Activated CD4-positive, alpha-beta memory T cell treated with anti-CD3 and anti-CD28 coated beads, Interleukin-2, amount 10 ng/mL, durations not matched to agents 7 days and 5 days (primary cell): ENCODE results near the gene TAS1R2. TPM values are rescaled to one million over a fixed set of nuclear protein-coding genes. Genes with fewer than 3 reads are reported as not detected.

Source experiments
- CTCF ChIA-PET: fragments of 350-600 bp; sonication (Branson Sonifier 250); formaldehyde crosslinking; loops from one replicate; lab custom pipeline; 2021; ENCODE audit warnings: antibody characterized with exemption, inconsistent platforms; lab: Charles Lee
- POLR2A ChIA-PET: fragments of 350-600 bp; sonication (Branson Sonifier 250); formaldehyde crosslinking; loops from one replicate; lab custom pipeline; 2021; ENCODE audit warnings: antibody characterized with exemption; lab: Charles Lee
- DNase-seq: peaks from one replicate; pipeline ENCODE4 v3.0.0-alpha.2; 2020
- H3K27ac Mint-ChIP-seq: one replicate; pipeline ENCODE4 v1.8.0; 2021; ENCODE audit warnings: mild to moderate bottlenecking, mixed read lengths
- H3K27me3 Mint-ChIP-seq: one replicate; pipeline ENCODE4 v1.8.0; 2021; ENCODE audit warnings: mixed read lengths
- H3K36me3 Mint-ChIP-seq: one replicate; pipeline ENCODE4 v1.8.0; 2021; ENCODE audit warnings: low read depth, mixed read lengths
- H3K4me1 Mint-ChIP-seq: one replicate; pipeline ENCODE4 v1.8.0; 2021; ENCODE audit warnings: mixed read lengths
- H3K4me3 Mint-ChIP-seq: one replicate; pipeline ENCODE4 v1.8.0; 2021; ENCODE audit warnings: mild to moderate bottlenecking, mixed read lengths
- H3K9me3 Mint-ChIP-seq: one replicate; pipeline ENCODE4 v1.8.0; 2021; ENCODE audit warnings: mixed read lengths
- total RNA-seq, 2 experiments: library from RNA; stranded (reverse); gene quantifications; one replicate each; pipeline ENCODE4 v1.2.3, GENCODE V29; 2021

TAS1R2 gene
- total RNA-seq, 2 experiments from 2014 or later = not detected

GRCh38 chr1:18881642-18882431 is 22.4 kb upstream of the TAS1R2 start:
- no peak for DNase-seq
- CTCF ChIA-PET = no interaction called here
- no peaks in the 10 kb centered on the region for H3K9me3 Mint-ChIP-seq
- H3K4me3 Mint-ChIP-seq = no peak overlapping the region
- H3K27me3 Mint-ChIP-seq = no peaks in the 10 kb centered on the region
- H3K4me1 Mint-ChIP-seq = no peaks in the 10 kb centered on the region
- H3K27ac Mint-ChIP-seq = no peak overlapping the region
- POLR2A ChIA-PET = no interaction called here
- no peaks in the 10 kb centered on the region for H3K36me3 Mint-ChIP-seq

- Mint-ChIP-seq H3K9me3 (no peaks in the 10 kb centered on the region), H3K36me3 (no peaks in the 10 kb centered on the region), H3K4me1 (no peaks in the 10 kb centered on the region), H3K4me3 (no peak overlapping the region), H3K27ac (no peak overlapping the region), H3K27me3 (no peaks in the 10 kb centered on the region)
- ChIA-PET POLR2A (no interaction called here), CTCF (no interaction called here)
- no peak for DNase-seq
These were observed 21.7 kb upstream of the TAS1R2 start for GRCh38 chr1:18881164-18881563.

- Mint-ChIP-seq H3K4me1 (no peaks in the 10 kb centered on the region), H3K27me3 (no peaks in the 10 kb centered on the region), H3K36me3 (no peaks in the 10 kb centered on the region), H3K27ac (no peak overlapping the region), H3K9me3 (no peaks in the 10 kb centered on the region), H3K4me3 (no peak overlapping the region)
- ChIA-PET CTCF (no interaction called here), POLR2A (no interaction called here)
- no peak for DNase-seq
These were observed 21.1 kb upstream of the TAS1R2 start for GRCh38 chr1:18880585-18880984.

GRCh38 chr1:18879791-18880309 is 20.4 kb upstream of the TAS1R2 start:
- Mint-ChIP-seq H3K4me3 (no peak overlapping the region), H3K27me3 (no peaks in the 10 kb centered on the region), H3K36me3 (no peaks in the 10 kb centered on the region), H3K27ac (no peak overlapping the region), H3K4me1 (no peaks in the 10 kb centered on the region), H3K9me3 (no peaks in the 10 kb centered on the region)
- POLR2A ChIA-PET = no interaction called here
- CTCF ChIA-PET = no interaction called here
- DNase-seq = no peak

GRCh38 chr1:18879215-18879790 is 19.8 kb upstream of the TAS1R2 start:
- ChIA-PET CTCF (no interaction called here), POLR2A (no interaction called here)
- Mint-ChIP-seq H3K27ac (no peak overlapping the region), H3K9me3 (no peaks in the 10 kb centered on the region), H3K4me1 (no peaks in the 10 kb centered on the region), H3K36me3 (no peaks in the 10 kb centered on the region), H3K4me3 (no peak overlapping the region), H3K27me3 (no peaks in the 10 kb centered on the region)
- no peak for DNase-seq

- H3K4me3 Mint-ChIP-seq = no peak overlapping the region
- no peaks in the 10 kb centered on the region for H3K9me3 Mint-ChIP-seq
- no peaks in the 10 kb centered on the region for H3K27me3 Mint-ChIP-seq
- DNase-seq = no peak
- H3K4me1 Mint-ChIP-seq = no peaks in the 10 kb centered on the region
- CTCF ChIA-PET = no interaction called here
- POLR2A ChIA-PET = no interaction called here
- H3K36me3 Mint-ChIP-seq = no peaks in the 10 kb centered on the region
- no peak overlapping the region for H3K27ac Mint-ChIP-seq
These were observed 19.2 kb upstream of the TAS1R2 start for GRCh38 chr1:18878538-18879214.

- no peak overlapping the region for H3K27ac Mint-ChIP-seq
- ChIA-PET POLR2A (no interaction called here), CTCF (no interaction called here)
- no peaks in the 10 kb centered on the region for H3K27me3 Mint-ChIP-seq
- DNase-seq = no peak
- H3K36me3 Mint-ChIP-seq = no peaks in the 10 kb centered on the region
- no peaks in the 10 kb centered on the region for H3K4me1 Mint-ChIP-seq
- H3K4me3 Mint-ChIP-seq = no peak overlapping the region
- H3K9me3 Mint-ChIP-seq = no peaks in the 10 kb centered on the region
These were observed 17.8 kb upstream of the TAS1R2 start for GRCh38 chr1:18877282-18877681.

- POLR2A ChIA-PET = no interaction called here
- CTCF ChIA-PET = interaction anchor here (0.9 to 1.4 kb wide), 5 partner anchors 13 to 313 kb away, joined by 3 to 5 read pairs (median 3); no protein-coding TSS in a partner anchor
- no peak for DNase-seq
- H3K27ac Mint-ChIP-seq = no peak overlapping the region
- H3K36me3 Mint-ChIP-seq = no peaks in the 10 kb centered on the region
- H3K9me3 Mint-ChIP-seq = no peaks in the 10 kb centered on the region
- H3K4me1 Mint-ChIP-seq = no peaks in the 10 kb centered on the region
- no peak overlapping the region for H3K4me3 Mint-ChIP-seq
- no peaks in the 10 kb centered on the region for H3K27me3 Mint-ChIP-seq
These were observed 16.8 kb upstream of the TAS1R2 start for GRCh38 chr1:18876210-18876609.

- H3K36me3 Mint-ChIP-seq = no peaks in the 10 kb centered on the region
- H3K4me1 Mint-ChIP-seq = no peaks in the 10 kb centered on the region
- POLR2A ChIA-PET = no interaction called here
- no peak for DNase-seq
- H3K4me3 Mint-ChIP-seq = no peak overlapping the region
- H3K27me3 Mint-ChIP-seq = no peaks in the 10 kb centered on the region
- no peak overlapping the region for H3K27ac Mint-ChIP-seq
- no peaks in the 10 kb centered on the region for H3K9me3 Mint-ChIP-seq
- CTCF ChIA-PET = interaction anchor here (0.6 to 2.6 kb wide), 17 partner anchors 9 to 787 kb away, joined by 3 to 16 read pairs (median 3); no protein-coding TSS in a partner anchor
These were observed 16.3 kb upstream of the TAS1R2 start for GRCh38 chr1:18875796-18876128.

- Mint-ChIP-seq H3K4me3 (no peak overlapping the region), H3K4me1 (no peaks in the 10 kb centered on the region), H3K27me3 (no peaks in the 10 kb centered on the region), H3K36me3 (no peaks in the 10 kb centered on the region), H3K27ac (no peak overlapping the region), H3K9me3 (no peaks in the 10 kb centered on the region)
- ChIA-PET POLR2A (no interaction called here), CTCF (interaction anchor here (0.6 to 2.6 kb wide), 17 partner anchors 9 to 787 kb away, joined by 3 to 16 read pairs (median 3); no protein-coding TSS in a partner anchor)
- DNase-seq = peak; percentile 72
These were observed 15.8 kb upstream of the TAS1R2 start for GRCh38 chr1:18875107-18875795.

- H3K27me3 Mint-ChIP-seq = no peaks in the 10 kb centered on the region
- no peak overlapping the region for H3K4me3 Mint-ChIP-seq
- POLR2A ChIA-PET = no interaction called here
- H3K9me3 Mint-ChIP-seq = no peaks in the 10 kb centered on the region
- H3K36me3 Mint-ChIP-seq = no peaks in the 10 kb centered on the region
- no peak for DNase-seq
- no peaks in the 10 kb centered on the region for H3K4me1 Mint-ChIP-seq
- H3K27ac Mint-ChIP-seq = no peak overlapping the region
- CTCF ChIA-PET = interaction anchor here (0.7 to 2.6 kb wide), 7 partner anchors 10 to 305 kb away, joined by 3 to 16 read pairs (median 3); no protein-coding TSS in a partner anchor
These were observed 15.1 kb upstream of the TAS1R2 start for GRCh38 chr1:18874600-18874999.

- Mint-ChIP-seq H3K27me3 (no peaks in the 10 kb centered on the region), H3K36me3 (no peaks in the 10 kb centered on the region), H3K9me3 (no peaks in the 10 kb centered on the region), H3K4me1 (no peaks in the 10 kb centered on the region), H3K4me3 (no peak overlapping the region), H3K27ac (no peak overlapping the region)
- ChIA-PET POLR2A (no interaction called here), CTCF (interaction anchor here (0.7 to 2.6 kb wide), 2 partner anchors 10 to 12 kb away, joined by 3 to 16 read pairs; no protein-coding TSS in a partner anchor)
- DNase-seq = no peak
These were observed 14.6 kb upstream of the TAS1R2 start for GRCh38 chr1:18874036-18874435.
